GM12873 (cell line): ENCODE results near the gene AIG1.

Experiments used
- CTCF ChIP-seq: IDR thresholded peaks from 2 replicates; pipeline ENCODE4 v1.5.1; 2012; ENCODE audit warnings: low read depth, mild to moderate bottlenecking, moderate library complexity, low read length, control low read depth; ENCODE audit not compliant: insufficient read depth; ENCODE audit errors: missing control alignments

Gene AIG1

GRCh38 chr6:143298071-143298470 is 237.4 kb downstream of the AIG1 start:
- no peak for TF ChIP-seq CTCF

DNA sequence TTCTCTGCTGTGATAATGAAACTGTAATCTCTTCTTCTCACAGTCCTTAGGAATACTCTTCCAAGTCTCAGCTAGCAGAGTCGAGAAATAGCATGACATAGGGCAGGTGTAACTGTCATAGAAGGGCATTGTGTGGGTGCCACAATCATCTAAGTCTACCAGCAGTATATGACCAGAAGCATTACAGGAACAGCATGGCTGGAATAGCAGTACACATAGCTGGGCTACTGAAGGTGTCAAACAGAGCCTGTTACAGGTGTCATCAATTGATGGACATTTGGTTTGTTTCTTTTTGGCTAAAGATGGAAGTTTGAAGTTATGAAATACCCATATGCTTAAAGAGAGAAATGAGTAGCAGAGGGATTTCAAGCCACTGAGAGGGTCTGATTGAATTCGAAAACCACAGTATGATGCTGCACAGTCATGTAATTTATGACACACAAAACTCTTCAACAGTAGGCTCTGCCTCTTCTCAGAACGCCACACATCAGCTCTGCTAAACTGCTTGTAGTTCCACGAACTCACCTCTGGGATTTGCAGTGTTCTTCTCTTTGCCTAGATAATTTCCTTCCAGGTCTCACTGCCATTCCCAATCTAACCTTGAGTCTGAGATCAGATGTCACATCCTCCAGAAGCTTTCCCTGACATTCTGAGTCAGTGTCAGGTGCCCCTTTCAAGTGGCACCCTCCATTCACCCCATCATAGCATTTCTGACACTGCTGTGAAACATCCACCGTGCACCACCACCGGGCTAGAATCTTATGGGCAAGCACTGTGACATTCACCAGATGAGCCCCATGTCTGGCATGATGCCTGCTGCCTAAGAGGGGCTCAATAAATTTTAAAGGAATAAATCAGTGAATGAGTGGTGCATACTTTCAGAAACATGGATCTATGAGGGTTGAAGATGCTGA is 238.8 kb downstream of the AIG1 start:
- peak; percentile 45 for TF ChIP-seq CTCF

DNA sequence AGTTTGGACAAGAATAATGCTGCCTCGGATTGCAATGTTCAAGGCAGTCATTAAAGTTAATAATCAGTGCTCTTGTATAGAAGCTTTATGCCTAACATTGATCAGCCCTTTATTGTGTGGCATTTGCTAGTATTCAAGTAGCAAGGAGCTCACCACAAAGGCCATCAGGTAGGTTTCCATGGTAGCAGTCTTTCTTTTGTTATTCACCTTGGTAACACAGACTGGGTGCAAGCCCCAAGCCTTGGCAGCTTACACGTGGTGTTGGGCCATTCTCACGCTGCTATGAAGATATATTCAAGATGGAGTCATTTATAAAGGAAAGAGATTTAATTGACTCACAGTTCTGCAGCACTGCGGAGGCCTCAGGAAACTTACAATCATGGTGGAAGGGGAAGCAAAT is 240.5 kb downstream of the AIG1 start:
- no peak for TF ChIP-seq CTCF

- TF ChIP-seq CTCF = no peak
Measured at GRCh38 chr6:143313163-143313562, 252.5 kb downstream of the AIG1 start.

GRCh38 chr6:143321491-143322086 is 260.9 kb downstream of the AIG1 start:
- no peak for TF ChIP-seq CTCF

DNA sequence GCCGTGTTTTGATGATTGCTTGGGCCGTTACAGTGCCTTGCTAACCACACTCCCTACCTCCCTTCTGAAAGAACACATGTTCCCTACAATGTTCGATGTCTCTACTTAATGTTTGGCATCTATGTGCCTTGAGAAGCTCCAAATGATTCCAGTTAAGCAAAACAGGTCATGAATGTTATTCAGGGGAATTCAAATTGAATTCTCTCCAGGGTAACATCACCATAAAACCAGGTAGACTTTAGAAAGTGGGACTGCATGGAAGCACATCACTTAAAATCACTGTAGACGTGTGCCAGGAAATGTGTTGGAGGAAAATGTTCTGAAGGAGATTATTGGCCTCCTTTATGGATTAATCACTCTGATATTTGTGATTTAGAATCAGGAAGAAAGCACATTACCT is 261.7 kb downstream of the AIG1 start:
- no peak for TF ChIP-seq CTCF

DNA sequence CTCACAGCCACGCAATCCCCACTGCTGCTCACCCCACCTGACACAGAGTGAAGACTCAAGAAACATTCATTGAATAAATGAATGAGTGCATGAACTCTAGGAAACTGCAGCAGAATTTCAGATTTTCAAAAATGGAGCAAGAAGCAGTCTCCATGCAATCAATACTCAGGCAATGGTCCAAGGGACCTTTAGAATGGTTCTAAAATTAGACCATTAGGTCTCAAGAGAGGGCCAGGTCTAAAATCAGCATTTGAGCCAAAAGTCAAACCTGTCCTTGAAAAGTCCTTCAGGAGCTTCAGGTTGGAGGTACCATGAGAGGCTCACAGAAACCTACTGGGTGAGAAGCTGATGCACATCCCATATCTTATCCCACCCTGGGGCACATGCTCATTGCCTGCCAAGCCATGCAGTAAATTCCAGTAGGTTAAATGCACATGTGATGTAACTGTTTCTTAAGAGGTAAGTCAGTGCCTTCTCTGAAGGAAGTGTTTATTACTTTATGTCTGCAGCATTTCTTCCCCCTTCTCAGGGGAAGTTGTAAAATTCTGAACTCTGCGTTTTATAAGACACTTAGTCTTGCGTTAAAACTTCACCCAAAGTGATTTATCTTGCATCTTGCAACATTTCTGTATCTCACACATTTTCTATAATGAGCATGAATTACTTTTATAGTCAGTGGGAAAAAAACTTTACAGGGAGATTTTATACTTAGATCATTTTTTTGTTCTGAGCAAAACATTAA is 263.2 kb downstream of the AIG1 start:
- TF ChIP-seq CTCF = no peak
